ENCODE data around the gene PRKAG2.

Gene PRKAG2

DNA sequence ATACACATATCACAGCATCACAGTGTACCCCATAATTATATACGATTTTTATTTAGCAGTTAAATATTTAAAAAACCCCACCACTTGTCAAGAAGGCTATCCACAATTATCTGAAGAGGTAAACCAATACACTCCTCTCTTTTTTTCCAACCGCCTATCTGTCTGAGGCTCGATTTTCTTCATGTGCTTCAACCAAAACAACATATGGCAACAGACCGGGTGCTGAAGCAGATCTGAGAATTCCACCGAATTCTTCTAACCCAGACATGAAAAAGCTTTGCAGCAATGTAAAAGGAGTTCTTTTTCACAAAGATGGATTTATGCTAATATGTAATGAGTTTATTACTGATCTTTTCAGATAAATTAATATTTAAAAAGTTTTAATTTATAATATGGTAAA is 224.8 kb downstream of the PRKAG2 start:
- Histone ChIP-seq H3K9me2 (replicated peaks; ENCODE audit: insufficient read depth, low read length) (no peaks in the 10 kb centered on the region), H2AFZ (ENCODE audit: low read depth, low read length, severe bottlenecking) (no peak overlapping the region), H3K9ac (ENCODE audit: low read length) (no peak overlapping the region), H3K4me2 (ENCODE audit: low read depth, low read length, poor library complexity, severe bottlenecking) (no peak overlapping the region), H4K20me1 (ENCODE audit: low read depth, low read length) (no peaks in the 10 kb centered on the region), H3K36me3 (ENCODE audit: low read length) (no peaks in the 10 kb centered on the region), H3K27ac (ENCODE audit: low read depth, low read length) (no peak overlapping the region), H3F3A (ENCODE audit: insufficient read depth) (no peaks in the 10 kb centered on the region), H3K27me3 (ENCODE audit: low read length) (peaks cover 3% of the 10 kb centered on the region; the same call in 1 of the 2 replicates), H3K9me3 (ENCODE audit: insufficient read depth, low read length) (no peaks in the 10 kb centered on the region), H3K4me3 (ENCODE audit: insufficient read depth, low read length, poor library complexity, severe bottlenecking) (no peak overlapping the region), H3K79me2 (ENCODE audit: insufficient read depth, low read length) (no peaks in the 10 kb centered on the region)
- TF ChIP-seq EZH2phosphoT487 (conservative IDR thresholded peaks at IDR 0.05; ENCODE audit: low read length), result no peak
- TF ChIP-seq, protein P1, sequence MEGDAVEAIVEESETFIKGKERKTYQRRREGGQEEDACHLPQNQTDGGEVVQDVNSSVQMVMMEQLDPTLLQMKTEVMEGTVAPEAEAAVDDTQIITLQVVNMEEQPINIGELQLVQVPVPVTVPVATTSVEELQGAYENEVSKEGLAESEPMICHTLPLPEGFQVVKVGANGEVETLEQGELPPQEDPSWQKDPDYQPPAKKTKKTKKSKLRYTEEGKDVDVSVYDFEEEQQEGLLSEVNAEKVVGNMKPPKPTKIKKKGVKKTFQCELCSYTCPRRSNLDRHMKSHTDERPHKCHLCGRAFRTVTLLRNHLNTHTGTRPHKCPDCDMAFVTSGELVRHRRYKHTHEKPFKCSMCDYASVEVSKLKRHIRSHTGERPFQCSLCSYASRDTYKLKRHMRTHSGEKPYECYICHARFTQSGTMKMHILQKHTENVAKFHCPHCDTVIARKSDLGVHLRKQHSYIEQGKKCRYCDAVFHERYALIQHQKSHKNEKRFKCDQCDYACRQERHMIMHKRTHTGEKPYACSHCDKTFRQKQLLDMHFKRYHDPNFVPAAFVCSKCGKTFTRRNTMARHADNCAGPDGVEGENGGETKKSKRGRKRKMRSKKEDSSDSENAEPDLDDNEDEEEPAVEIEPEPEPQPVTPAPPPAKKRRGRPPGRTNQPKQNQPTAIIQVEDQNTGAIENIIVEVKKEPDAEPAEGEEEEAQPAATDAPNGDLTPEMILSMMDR (IDR thresholded peaks at IDR 0.05; ENCODE audit: insufficient read depth, low read length, poor library complexity, severe bottlenecking), result no peak

DNA sequence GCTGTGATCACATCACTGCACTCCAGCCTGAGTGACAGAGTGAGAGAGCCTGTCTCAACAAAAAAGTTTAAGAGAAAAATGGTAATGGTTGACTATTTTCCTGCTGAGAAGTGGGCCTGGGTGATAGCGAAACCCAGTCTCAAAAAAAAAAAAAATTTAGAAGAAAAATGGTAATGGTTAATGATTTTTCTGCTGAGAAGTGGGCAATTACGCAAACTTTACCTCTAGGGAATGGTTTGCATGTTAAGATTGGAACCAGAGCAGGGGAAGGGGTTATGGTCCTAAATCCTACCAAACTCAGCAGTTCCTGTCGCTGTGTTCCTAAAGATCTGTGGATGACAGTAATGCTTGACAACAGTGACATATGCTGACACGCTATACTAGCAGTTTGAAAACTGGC is 226.8 kb downstream of the PRKAG2 start:
- Histone ChIP-seq H3K36me3 (ENCODE audit: low read length) (no peaks in the 10 kb centered on the region), H3K4me3 (ENCODE audit: insufficient read depth, low read length, poor library complexity, severe bottlenecking) (no peak overlapping the region), H3K9ac (ENCODE audit: low read length) (no peak overlapping the region), H3K9me3 (ENCODE audit: insufficient read depth, low read length) (no peaks in the 10 kb centered on the region), H3K27me3 (ENCODE audit: low read length) (peaks cover 3% of the 10 kb centered on the region; the same call in 1 of the 2 replicates), H3K4me2 (ENCODE audit: low read depth, low read length, poor library complexity, severe bottlenecking) (no peak overlapping the region), H3F3A (ENCODE audit: insufficient read depth) (no peaks in the 10 kb centered on the region), H3K9me2 (replicated peaks; ENCODE audit: insufficient read depth, low read length) (no peaks in the 10 kb centered on the region), H2AFZ (ENCODE audit: low read depth, low read length, severe bottlenecking) (no peak overlapping the region), H3K79me2 (ENCODE audit: insufficient read depth, low read length) (no peaks in the 10 kb centered on the region), H3K27ac (ENCODE audit: low read depth, low read length) (no peak overlapping the region), H4K20me1 (ENCODE audit: low read depth, low read length) (no peaks in the 10 kb centered on the region)
- TF ChIP-seq, protein P1 (IDR thresholded peaks at IDR 0.05; ENCODE audit: insufficient read depth, low read length, poor library complexity, severe bottlenecking), result no peak
- no peak for TF ChIP-seq EZH2phosphoT487 (conservative IDR thresholded peaks at IDR 0.05; ENCODE audit: low read length)

DNA sequence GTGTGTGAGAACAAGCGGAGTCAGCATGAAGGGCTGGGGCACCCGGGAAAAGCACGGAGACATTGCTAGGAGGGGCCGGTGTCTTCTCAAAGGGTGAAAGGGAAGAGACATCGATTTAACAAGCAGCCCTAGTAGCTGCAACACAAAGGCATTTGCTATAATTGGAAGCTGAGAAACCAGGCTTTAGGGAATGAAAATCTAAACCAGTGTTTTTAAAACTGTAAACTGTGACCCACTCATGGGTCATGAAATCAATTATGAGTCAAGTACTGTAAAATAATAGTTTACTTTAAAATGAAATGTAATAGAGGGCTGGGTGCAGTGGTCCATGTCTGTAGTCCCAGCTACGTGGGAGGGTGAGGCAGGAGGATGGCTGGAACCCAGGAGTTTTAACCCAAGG is 228.5 kb downstream of the PRKAG2 start:
- Histone ChIP-seq H4K20me1 (ENCODE audit: low read depth, low read length) (no peaks in the 10 kb centered on the region), H3K9me2 (replicated peaks; ENCODE audit: insufficient read depth, low read length) (no peaks in the 10 kb centered on the region), H2AFZ (ENCODE audit: low read depth, low read length, severe bottlenecking) (no peak overlapping the region), H3K4me2 (ENCODE audit: low read depth, low read length, poor library complexity, severe bottlenecking) (no peak overlapping the region), H3K4me3 (ENCODE audit: insufficient read depth, low read length, poor library complexity, severe bottlenecking) (no peak overlapping the region), H3K27ac (ENCODE audit: low read depth, low read length) (no peak overlapping the region), H3K27me3 (ENCODE audit: low read length) (peaks cover 3% of the 10 kb centered on the region; the same call in 1 of the 2 replicates), H3K9me3 (ENCODE audit: insufficient read depth, low read length) (no peaks in the 10 kb centered on the region), H3F3A (ENCODE audit: insufficient read depth) (no peaks in the 10 kb centered on the region), H3K36me3 (ENCODE audit: low read length) (no peaks in the 10 kb centered on the region), H3K9ac (ENCODE audit: low read length) (no peak overlapping the region), H3K79me2 (ENCODE audit: insufficient read depth, low read length) (no peaks in the 10 kb centered on the region)
- TF ChIP-seq, protein P1 (IDR thresholded peaks at IDR 0.05; ENCODE audit: insufficient read depth, low read length, poor library complexity, severe bottlenecking), result no peak
- no peak for TF ChIP-seq EZH2phosphoT487 (conservative IDR thresholded peaks at IDR 0.05; ENCODE audit: low read length)
